Stomach (tissue), 4 donors: ENCODE results near the gene CETN3.

Experiments used
- POLR2A ChIP-seq, 4 donors: fragments of 450-650 bp; IDR thresholded peaks; one replicate each; pipeline ENCODE4 v1.6.1; 2016; ENCODE audit warnings: antibody characterized with exemption in 4 of 4, control low read depth in 2 of 4, mild to moderate bottlenecking in 1 of 4, moderate library complexity in 1 of 4
- TF ChIP-seq, protein P1 (sequence below), 7 experiments: fragments of 450-650 bp in 4 of 7; fragments of 200-600 bp in 3 of 7; sonication (generic) in 3 of 7; IDR thresholded peaks; one replicate each; pipeline ENCODE4 v1.5.1; 2016 to 2019; ENCODE audit warnings: antibody characterized with exemption in 7 of 7, control low read depth in 2 of 7, mild to moderate bottlenecking in 1 of 7

- TF ChIP-seq POLR2A (IDR thresholded peaks at IDR 0.05): no peak
- TF ChIP-seq, protein P1, sequence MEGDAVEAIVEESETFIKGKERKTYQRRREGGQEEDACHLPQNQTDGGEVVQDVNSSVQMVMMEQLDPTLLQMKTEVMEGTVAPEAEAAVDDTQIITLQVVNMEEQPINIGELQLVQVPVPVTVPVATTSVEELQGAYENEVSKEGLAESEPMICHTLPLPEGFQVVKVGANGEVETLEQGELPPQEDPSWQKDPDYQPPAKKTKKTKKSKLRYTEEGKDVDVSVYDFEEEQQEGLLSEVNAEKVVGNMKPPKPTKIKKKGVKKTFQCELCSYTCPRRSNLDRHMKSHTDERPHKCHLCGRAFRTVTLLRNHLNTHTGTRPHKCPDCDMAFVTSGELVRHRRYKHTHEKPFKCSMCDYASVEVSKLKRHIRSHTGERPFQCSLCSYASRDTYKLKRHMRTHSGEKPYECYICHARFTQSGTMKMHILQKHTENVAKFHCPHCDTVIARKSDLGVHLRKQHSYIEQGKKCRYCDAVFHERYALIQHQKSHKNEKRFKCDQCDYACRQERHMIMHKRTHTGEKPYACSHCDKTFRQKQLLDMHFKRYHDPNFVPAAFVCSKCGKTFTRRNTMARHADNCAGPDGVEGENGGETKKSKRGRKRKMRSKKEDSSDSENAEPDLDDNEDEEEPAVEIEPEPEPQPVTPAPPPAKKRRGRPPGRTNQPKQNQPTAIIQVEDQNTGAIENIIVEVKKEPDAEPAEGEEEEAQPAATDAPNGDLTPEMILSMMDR (IDR thresholded peaks at IDR 0.05): no peak
Observed at GRCh38 chr5:90344689-90345088, 64.9 kb downstream of the CETN3 start.
